H9 (cell line): ENCODE results near the gene PCSK1. TPM values are rescaled to one million over a fixed set of nuclear protein-coding genes. Genes with fewer than 3 reads are reported as not detected.

Source experiments
- DNase-seq: peaks from one replicate; pipeline ENCODE4 v3.0.0-alpha.2; 2017
- H2AFZ ChIP-seq: one replicate; pipeline ENCODE4 v1.6.1; 2013; ENCODE audit warnings: mild to moderate bottlenecking, low read length, control low read depth, moderate library complexity
- H2AK5ac ChIP-seq: 2 replicates; pipeline ENCODE4 v1.6.1; 2013; ENCODE audit warnings: low read length, control low read depth, mixed read lengths; ENCODE audit not compliant: insufficient read length
- H2BK120ac ChIP-seq: one replicate; pipeline ENCODE4 v1.6.1; 2013; ENCODE audit warnings: low read depth, mild to moderate bottlenecking, low read length, control low read depth, inconsistent platforms; ENCODE audit not compliant: poor library complexity, severe bottlenecking
- H2BK12ac ChIP-seq: 2 replicates; pipeline ENCODE4 v1.6.1; 2013; ENCODE audit warnings: low read length, control low read depth, mixed read lengths, low read depth; ENCODE audit not compliant: insufficient read length
- H2BK15ac ChIP-seq: 2 replicates; pipeline ENCODE4 v1.6.1; 2013; ENCODE audit warnings: low read depth, low read length, control low read depth
- H2BK20ac ChIP-seq: one replicate; pipeline ENCODE4 v1.6.1; 2013; ENCODE audit warnings: low read depth, mild to moderate bottlenecking, low read length, control low read depth, inconsistent platforms; ENCODE audit not compliant: poor library complexity, severe bottlenecking
- H2BK5ac ChIP-seq: 2 replicates; pipeline ENCODE4 v1.6.1; 2013; ENCODE audit warnings: low read length, control low read depth, mixed read lengths; ENCODE audit not compliant: insufficient read length
- H3K14ac ChIP-seq: 2 replicates; pipeline ENCODE4 v1.6.1; 2013; ENCODE audit warnings: low read length, control low read depth; ENCODE audit not compliant: insufficient read depth
- H3K18ac ChIP-seq: 2 replicates; pipeline ENCODE4 v1.6.1; 2013; ENCODE audit warnings: low read depth, mild to moderate bottlenecking, mixed read lengths, low read length, control low read depth; ENCODE audit not compliant: insufficient read length
- H3K23ac ChIP-seq: 2 replicates; pipeline ENCODE4 v1.6.1; 2013; ENCODE audit warnings: low read length, control low read depth, mixed read lengths, low read depth; ENCODE audit not compliant: insufficient read length
- H3K23me2 ChIP-seq: 2 replicates; pipeline ENCODE4 v1.6.1; 2013; ENCODE audit warnings: low read depth, mild to moderate bottlenecking, mixed read lengths, low read length, control low read depth; ENCODE audit not compliant: insufficient read length, poor library complexity, severe bottlenecking
- H3K27ac ChIP-seq: 2 replicates; pipeline ENCODE4 v1.5.1; 2013; ENCODE audit warnings: low read length, control low read depth, mixed read lengths, low read depth; ENCODE audit not compliant: insufficient read length
- H3K27me3 ChIP-seq: 2 replicates; pipeline ENCODE4 v1.6.1; 2013; ENCODE audit warnings: low read length, control low read depth, inconsistent platforms; ENCODE audit not compliant: insufficient read depth
- H3K4ac ChIP-seq: 2 replicates; pipeline ENCODE4 v1.6.1; 2013; ENCODE audit warnings: low read depth, mild to moderate bottlenecking, control low read depth, inconsistent platforms, low read length, moderate library complexity
- H3K4me1 ChIP-seq: 2 replicates; pipeline ENCODE4 v1.6.1; 2013; ENCODE audit warnings: low read length, control low read depth, inconsistent platforms; ENCODE audit not compliant: insufficient read depth
- H3K4me2 ChIP-seq: 2 replicates; pipeline ENCODE4 v1.6.1; 2013; ENCODE audit warnings: low read length, control low read depth, mixed read lengths; ENCODE audit not compliant: insufficient read length, insufficient read depth
- H3K56ac ChIP-seq: 2 replicates; pipeline ENCODE4 v1.6.1; 2013; ENCODE audit warnings: low read depth, mild to moderate bottlenecking, mixed read lengths, low read length, control low read depth; ENCODE audit not compliant: insufficient read length
- H3K79me1 ChIP-seq: 2 replicates; pipeline ENCODE4 v1.6.1; 2013; ENCODE audit warnings: low read depth, mild to moderate bottlenecking, moderate library complexity, low read length, control low read depth, inconsistent platforms; ENCODE audit not compliant: insufficient read depth, poor library complexity, severe bottlenecking
- H3K79me2 ChIP-seq: 2 replicates; pipeline ENCODE4 v1.6.1; 2013; ENCODE audit warnings: low read length, control low read depth, inconsistent platforms; ENCODE audit not compliant: insufficient read depth
- H3K9ac ChIP-seq: 2 replicates; pipeline ENCODE4 v1.6.1; 2013; ENCODE audit warnings: low read length, control low read depth, mixed read lengths; ENCODE audit not compliant: insufficient read length; ENCODE audit errors: extremely low read depth
- H3K9me3 ChIP-seq: one replicate; pipeline ENCODE4 v1.6.1; 2013; ENCODE audit warnings: low read depth, low read length, inconsistent platforms; ENCODE audit not compliant: control insufficient read depth
- H3T11ph ChIP-seq: one replicate; pipeline ENCODE4 v1.6.1; 2013; ENCODE audit warnings: mild to moderate bottlenecking, low read length, control low read depth, inconsistent platforms
- H4K20me1 ChIP-seq: one replicate; pipeline ENCODE4 v1.6.1; 2013; ENCODE audit not compliant: control insufficient read depth, insufficient read length, insufficient read depth
- H4K5ac ChIP-seq: 2 replicates; pipeline ENCODE4 v1.6.1; 2013; ENCODE audit warnings: low read depth, mild to moderate bottlenecking, mixed read lengths, low read length, control low read depth; ENCODE audit not compliant: insufficient read length
- H4K8ac ChIP-seq: replicated peaks from 2 replicates; pipeline ENCODE4 v1.6.1; 2013; ENCODE audit warnings: low read length, control low read depth, mixed read lengths, low read depth; ENCODE audit not compliant: insufficient read length
- H4K91ac ChIP-seq: 2 replicates; pipeline ENCODE4 v1.6.1; 2013; ENCODE audit warnings: low read depth, mild to moderate bottlenecking, moderate library complexity, mixed read lengths, low read length, control low read depth; ENCODE audit not compliant: insufficient read length
- H3K27ac Mint-ChIP-seq, 3 experiments: 2 replicates in 2 of 3; 3 replicates in 1 of 3; pipeline ENCODE4 v1.8.0; 2020 to 2021; ENCODE audit warnings: mixed read lengths in 3 of 3, mild to moderate bottlenecking in 1 of 3, moderate library complexity in 1 of 3
- H3K27me3 Mint-ChIP-seq: 2 replicates; pipeline ENCODE4 v1.8.0; 2021; ENCODE audit warnings: low read depth, mild to moderate bottlenecking, moderate library complexity, mixed read lengths
- H3K36me3 Mint-ChIP-seq, 3 experiments: 2 replicates in 2 of 3; 3 replicates in 1 of 3; pipeline ENCODE4 v1.8.0; 2020 to 2021; ENCODE audit warnings: low read depth in 3 of 3, mixed read lengths in 3 of 3; ENCODE audit not compliant: insufficient read depth in 1 of 3
- H3K4me1 Mint-ChIP-seq, 2 experiments: 2 replicates each; pipeline ENCODE4 v1.8.0; 2020; ENCODE audit warnings: mixed read lengths in 2 of 2
- H3K4me3 Mint-ChIP-seq, 2 experiments: 2 replicates in 1 of 2; 3 replicates in 1 of 2; pipeline ENCODE4 v1.8.0; 2020 to 2021; ENCODE audit warnings: mild to moderate bottlenecking in 2 of 2, mixed read lengths in 2 of 2, moderate library complexity in 1 of 2
- H3K9me3 Mint-ChIP-seq, 2 experiments: 2 replicates in 1 of 2; 3 replicates in 1 of 2; pipeline ENCODE4 v1.8.0; 2020; ENCODE audit warnings: mild to moderate bottlenecking in 2 of 2, mixed read lengths in 2 of 2, moderate library complexity in 1 of 2
- WGBS: extraction: QIAGEN DNeasy Blood & Tissue Kit; methylation state at CpG from one replicate; pipeline ENCODE4 v1.1.7; 2013; ENCODE audit warnings: missing lambda C conversion rate, low lambda C conversion rate, mixed read lengths; ENCODE audit not compliant: insufficient read length; ENCODE audit errors: extremely low coverage; 5-methylcytosine and 5-hydroxymethylcytosine counted together
- total RNA-seq: library from RNA; stranded (reverse); gene quantifications from 2 replicates; pipeline ENCODE4 v1.2.1, GENCODE V29; 2021
- TF ChIP-seq, protein P1 (sequence below): fragments of 200-600 bp; sonication (generic); conservative IDR thresholded peaks from 3 replicates; pipeline ENCODE4 v1.8.0; 2021; ENCODE audit warnings: antibody characterized with exemption, mild to moderate bottlenecking

Gene PCSK1
- total RNA-seq, 1 experiment from 2014 or later = 2.9 TPM

DNA sequence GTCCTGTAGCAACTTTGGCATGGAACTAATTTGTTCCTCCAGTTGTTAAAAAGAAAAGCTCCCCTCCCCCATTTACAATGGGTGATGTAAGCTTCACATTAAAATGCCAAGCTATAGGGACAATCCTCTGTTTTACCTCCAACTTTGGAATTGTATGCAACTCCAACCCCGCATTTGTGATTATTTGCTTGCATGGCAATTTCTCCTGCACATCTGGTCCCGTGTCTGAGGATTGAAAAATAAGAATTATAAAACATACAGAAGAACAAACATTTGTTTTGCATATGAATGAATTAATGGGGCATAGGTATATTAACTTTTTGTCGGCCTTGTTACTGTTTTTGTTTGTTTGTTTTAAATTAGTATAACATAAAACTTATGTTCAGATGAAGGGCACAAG is 17.2 kb downstream of the PCSK1 start:
- H2BK20ac ChIP-seq = no peak overlapping the region
- H4K20me1 ChIP-seq = no peaks in the 10 kb centered on the region
- H3K79me1 ChIP-seq = no peaks in the 10 kb centered on the region
- no peak overlapping the region for H2BK120ac ChIP-seq
- DNase-seq = no peak
- H3K18ac ChIP-seq = no peak overlapping the region
- no peak overlapping the region for H4K5ac ChIP-seq
- H4K91ac ChIP-seq = no peak overlapping the region
- no peak overlapping the region for H3T11ph ChIP-seq
- no peak overlapping the region for H4K8ac ChIP-seq
- H3K27me3 ChIP-seq = no peaks in the 10 kb centered on the region
- H3K4me1 ChIP-seq = no peaks in the 10 kb centered on the region
- TF ChIP-seq, protein P1, sequence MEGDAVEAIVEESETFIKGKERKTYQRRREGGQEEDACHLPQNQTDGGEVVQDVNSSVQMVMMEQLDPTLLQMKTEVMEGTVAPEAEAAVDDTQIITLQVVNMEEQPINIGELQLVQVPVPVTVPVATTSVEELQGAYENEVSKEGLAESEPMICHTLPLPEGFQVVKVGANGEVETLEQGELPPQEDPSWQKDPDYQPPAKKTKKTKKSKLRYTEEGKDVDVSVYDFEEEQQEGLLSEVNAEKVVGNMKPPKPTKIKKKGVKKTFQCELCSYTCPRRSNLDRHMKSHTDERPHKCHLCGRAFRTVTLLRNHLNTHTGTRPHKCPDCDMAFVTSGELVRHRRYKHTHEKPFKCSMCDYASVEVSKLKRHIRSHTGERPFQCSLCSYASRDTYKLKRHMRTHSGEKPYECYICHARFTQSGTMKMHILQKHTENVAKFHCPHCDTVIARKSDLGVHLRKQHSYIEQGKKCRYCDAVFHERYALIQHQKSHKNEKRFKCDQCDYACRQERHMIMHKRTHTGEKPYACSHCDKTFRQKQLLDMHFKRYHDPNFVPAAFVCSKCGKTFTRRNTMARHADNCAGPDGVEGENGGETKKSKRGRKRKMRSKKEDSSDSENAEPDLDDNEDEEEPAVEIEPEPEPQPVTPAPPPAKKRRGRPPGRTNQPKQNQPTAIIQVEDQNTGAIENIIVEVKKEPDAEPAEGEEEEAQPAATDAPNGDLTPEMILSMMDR = no peak
- no peak overlapping the region for H3K4ac ChIP-seq
- H3K9me3 ChIP-seq = no peaks in the 10 kb centered on the region
- H3K23ac ChIP-seq = no peak overlapping the region
- H3K27ac ChIP-seq = no peak overlapping the region
- no peak overlapping the region for H2BK12ac ChIP-seq
- H2AK5ac ChIP-seq = no peak overlapping the region
- no peaks in the 10 kb centered on the region for H3K23me2 ChIP-seq
- H2BK15ac ChIP-seq = no peak overlapping the region
- H3K4me3 Mint-ChIP-seq = no peak overlapping the region
- H3K9ac ChIP-seq = no peak overlapping the region
- no peak overlapping the region for H3K14ac ChIP-seq
- H3K27ac Mint-ChIP-seq = no peak overlapping the region
- no peaks in the 10 kb centered on the region for H3K9me3 Mint-ChIP-seq
- WGBS = no CpG with 5 or more reads among the region's 3 CpGs
- no peak overlapping the region for H2BK5ac ChIP-seq
- H3K36me3 Mint-ChIP-seq = no peaks in the 10 kb centered on the region
- no peak overlapping the region for H3K4me2 ChIP-seq
- H3K79me2 ChIP-seq = no peaks in the 10 kb centered on the region
- H2AFZ ChIP-seq = no peak overlapping the region
- H3K56ac ChIP-seq = no peak overlapping the region
- peaks cover 5 to 10% of the 10 kb centered on the region in 2 experiments; a peak in 3 of 4 replicates for H3K4me1 Mint-ChIP-seq
- no peaks in the 10 kb centered on the region for H3K27me3 Mint-ChIP-seq
